Hematopoietic multipotent progenitor cell treated with erythropoietin and hydrocortisone succinate and interleukin-3 and kit ligand, for 8 days (in vitro differentiated cells): ENCODE data around the gene KRTAP5-9.
"Not testable (repeated sequence)": the region's sequence is repeated elsewhere in the genome, so short reads cannot be mapped to it uniquely, and the experiment has no call there.

Source experiments
- DNase-seq: peaks from one replicate; pipeline ENCODE4 v3.0.0-alpha.2; 2015

KRTAP5-9 gene

DNA sequence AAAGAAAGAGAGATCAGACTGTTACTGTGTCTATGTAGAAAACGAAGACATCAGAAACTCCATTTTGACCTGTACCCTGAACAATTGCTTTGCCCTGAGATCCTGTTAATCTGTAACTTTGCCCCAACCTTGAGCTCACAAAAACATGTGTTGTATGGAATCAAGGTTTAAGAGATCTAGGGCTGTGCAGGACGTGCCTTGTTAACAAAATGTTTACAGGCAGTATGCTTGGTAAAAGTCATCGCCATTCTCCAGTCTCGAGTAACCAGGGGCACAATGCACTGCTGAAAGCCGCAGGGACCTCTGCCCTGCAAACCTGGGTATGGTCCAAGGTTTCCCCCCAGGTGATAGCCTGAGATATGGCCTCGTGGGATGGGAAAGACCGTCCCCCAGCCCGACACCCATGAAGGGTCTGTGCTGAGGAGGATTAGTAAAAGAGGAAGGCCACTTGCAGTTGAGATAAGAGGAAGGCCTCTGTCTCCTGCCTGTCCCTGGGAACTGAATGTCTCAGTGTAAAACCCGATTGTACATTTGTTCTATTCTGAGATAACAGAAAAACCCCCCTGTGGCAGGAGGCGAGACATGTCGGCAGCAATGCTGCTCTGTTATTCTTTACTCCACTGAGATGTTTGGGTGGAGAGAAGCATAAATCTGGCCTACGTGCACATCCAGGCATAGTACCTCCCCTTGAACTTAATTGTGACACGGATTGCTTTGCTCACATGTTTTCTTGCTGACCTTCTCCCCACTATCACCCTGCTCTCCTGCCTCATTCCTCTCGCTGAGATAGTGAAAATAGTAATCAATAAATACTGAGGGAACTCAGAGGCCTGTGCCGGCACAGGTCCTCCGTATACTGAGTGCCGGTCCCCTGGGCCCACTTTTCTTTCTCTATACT, 13.3 kb upstream of the KRTAP5-9 start:
- peak; percentile 85 for DNase-seq

GRCh38 chr11:71535825-71536224, 12.4 kb upstream of the KRTAP5-9 start:
- DNase-seq = no peak

DNA sequence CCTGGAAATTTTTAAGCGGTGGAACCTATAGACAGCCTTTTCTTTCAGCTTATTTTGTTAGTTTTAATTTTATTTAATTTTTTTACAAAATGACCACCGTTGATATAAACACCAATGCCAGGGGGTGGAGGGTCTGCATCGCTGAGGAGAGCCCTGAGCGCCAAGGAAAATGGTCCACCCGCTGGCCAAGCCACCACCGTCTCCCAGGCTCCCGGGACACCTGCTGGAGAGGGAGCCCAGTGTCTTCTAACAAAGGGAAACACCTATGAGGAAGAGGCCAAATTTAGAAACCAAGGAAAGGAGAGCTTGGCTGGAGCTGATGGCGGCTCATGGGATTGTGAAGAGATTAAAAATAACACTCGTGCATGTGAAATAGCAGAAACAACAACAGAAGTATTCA, 10.7 kb upstream of the KRTAP5-9 start:
- no peak for DNase-seq

- not testable (repeated sequence) for DNase-seq
These were observed 10.1 kb upstream of the KRTAP5-9 start, which contains the start of gene KRTAP5-8 for GRCh38 chr11:71537977-71538665. TSS of gene KRTAP5-8 (plus strand) at chr11:71538025. CDS start at chr11:71538056, 31 bp downstream.

DNA sequence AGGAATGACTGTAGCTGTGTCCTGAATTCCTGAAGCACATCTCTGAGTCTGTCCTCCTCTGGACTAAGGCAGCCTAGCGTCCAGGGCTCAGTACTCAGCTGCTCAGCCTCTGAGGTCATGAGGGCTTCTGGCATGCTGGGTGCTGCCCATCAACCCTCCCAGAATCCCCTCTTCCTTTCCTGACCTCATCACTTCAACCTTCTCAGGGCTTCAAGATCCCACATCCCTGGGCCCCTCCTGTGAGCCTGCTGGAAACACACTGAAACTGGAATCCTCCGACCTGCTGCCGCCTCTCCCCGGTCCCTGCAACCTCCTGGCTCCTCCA, 9.6 kb upstream of the KRTAP5-9 start:
- no peak for DNase-seq

GRCh38 chr11:71539017-71539416, 9.2 kb upstream of the KRTAP5-9 start:
- DNase-seq = no peak

- not testable (repeated sequence) for DNase-seq
These were observed 8.2 kb upstream of the KRTAP5-9 start for GRCh38 chr11:71539971-71540370.

- DNase-seq = not testable (repeated sequence)
These were observed 7.5 kb upstream of the KRTAP5-9 start for GRCh38 chr11:71540521-71541304.

DNA sequence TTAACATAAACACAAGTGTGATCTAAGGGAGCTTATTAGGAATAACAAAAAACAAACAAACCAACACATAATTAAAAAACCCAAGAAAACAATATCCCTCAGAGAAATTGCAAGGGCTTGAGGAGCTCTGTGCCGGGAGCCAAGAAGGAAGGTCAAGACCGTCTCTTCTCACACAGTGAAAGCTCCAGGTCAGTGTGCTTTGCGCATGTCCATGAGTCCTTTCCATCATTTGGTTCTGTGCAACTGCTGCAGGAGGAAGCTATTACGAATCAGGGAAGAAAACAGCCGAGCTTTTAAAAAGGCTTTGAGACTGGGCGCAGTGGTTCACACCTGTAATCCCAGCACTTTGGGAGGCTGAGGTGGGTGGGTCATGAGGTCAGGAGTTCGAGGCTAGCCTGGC, 5.8 kb upstream of the KRTAP5-9 start:
- no peak for DNase-seq

- no peak for DNase-seq
These were observed 5.1 kb upstream of the KRTAP5-9 start for GRCh38 chr11:71542879-71543777.

GRCh38 chr11:71543866-71544265, 4.4 kb upstream of the KRTAP5-9 start:
- DNase-seq = no peak

DNA sequence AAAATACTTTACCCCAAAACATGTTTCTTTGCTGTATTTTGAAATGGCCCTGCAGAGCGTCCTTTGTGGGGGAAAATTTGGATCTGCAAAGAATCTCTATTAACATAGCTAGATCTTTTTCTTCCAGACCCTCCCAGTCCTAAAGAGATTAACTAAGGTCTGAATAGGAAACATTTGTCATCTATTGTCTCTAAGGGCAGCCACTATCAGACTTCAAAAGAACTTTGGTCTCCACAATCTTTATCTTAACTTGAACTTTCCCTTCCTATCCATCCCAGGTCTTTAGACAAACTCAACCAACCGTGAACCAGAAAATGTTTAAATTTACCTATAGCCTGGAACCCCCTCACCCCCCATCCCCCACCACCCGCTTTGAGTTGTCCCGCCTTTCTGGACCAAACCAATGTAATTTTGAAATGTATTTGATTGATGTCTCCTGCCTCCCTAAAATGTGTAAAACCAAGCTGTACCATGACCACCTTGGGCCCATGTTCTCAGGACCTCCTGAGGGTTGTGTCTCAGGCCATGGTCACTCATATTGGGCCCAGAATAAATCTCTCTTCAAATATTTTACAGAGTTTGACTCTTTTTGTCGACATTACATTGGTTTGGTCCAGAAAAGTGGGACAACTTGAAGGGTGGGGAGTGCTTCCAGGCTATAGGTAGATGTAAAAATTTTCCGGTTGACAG, 3.5 kb upstream of the KRTAP5-9 start:
- DNase-seq = no peak

DNA sequence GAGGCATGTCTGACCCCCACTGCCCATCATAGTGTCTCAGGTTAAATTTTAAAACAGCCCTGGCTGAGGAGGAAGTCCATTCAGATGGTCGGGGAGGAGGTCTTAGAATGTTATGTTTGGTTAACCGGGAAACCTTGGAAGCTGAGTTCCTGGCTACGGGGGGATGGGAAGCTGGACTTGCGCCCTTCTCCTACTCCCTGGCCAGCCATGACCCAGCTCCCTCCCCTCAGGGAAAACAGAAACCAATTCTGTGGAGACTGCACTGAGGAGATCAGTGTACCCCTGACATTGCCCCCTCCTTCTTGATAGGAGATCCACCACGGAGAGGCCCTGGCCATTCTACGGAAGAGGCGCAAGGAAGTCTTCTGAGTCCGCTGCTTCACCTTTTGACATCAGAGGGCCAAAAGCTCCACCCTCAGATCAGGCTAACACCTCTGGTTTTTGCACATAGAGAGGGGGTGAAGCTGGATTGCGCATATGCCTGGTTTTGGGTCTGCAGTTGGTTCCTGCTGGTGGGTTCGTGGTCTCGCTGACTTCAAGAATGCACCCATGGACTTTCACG, 2.7 kb upstream of the KRTAP5-9 start:
- DNase-seq = no peak

DNA sequence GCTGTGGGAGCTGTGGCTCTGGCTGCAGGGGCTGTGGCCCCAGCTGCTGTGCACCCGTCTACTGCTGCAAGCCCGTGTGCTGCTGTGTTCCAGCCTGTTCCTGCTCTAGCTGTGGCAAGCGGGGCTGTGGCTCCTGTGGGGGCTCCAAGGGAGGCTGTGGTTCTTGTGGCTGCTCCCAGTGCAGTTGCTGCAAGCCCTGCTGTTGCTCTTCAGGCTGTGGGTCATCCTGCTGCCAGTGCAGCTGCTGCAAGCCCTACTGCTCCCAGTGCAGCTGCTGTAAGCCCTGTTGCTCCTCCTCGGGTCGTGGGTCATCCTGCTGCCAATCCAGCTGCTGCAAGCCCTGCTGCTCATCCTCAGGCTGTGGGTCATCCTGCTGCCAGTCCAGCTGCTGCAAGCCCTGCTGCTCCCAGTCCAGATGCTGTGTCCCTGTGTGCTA, 514 bp downstream of the KRTAP5-9 start:
- no peak for DNase-seq

GRCh38 chr11:71551711-71552110, 3.5 kb downstream of the KRTAP5-9 start:
- no peak for DNase-seq

DNA sequence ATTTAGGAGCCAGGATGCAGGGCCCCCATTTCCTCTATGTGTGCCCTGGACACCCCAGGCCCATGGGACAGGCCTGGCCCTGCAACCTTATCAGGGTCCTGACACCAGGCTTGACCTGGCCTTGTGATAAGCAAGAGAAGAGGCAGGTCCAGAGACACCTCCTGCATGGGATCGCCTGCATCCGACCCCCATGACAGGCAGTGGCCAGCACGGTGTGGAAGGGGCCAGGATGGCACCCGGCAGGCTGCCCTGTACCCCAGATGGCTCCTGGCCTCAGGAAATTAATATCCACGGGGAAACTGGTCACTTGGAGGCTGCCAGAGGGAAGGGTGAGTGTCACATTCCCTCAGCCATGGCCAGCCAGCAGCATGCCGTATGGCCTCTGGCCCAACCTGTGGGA, 6.8 kb downstream of the KRTAP5-9 start:
- DNase-seq = no peak

GRCh38 chr11:71555508-71555907, 7.3 kb downstream of the KRTAP5-9 start:
- no peak for DNase-seq

GRCh38 chr11:71556018-71556417, 7.8 kb downstream of the KRTAP5-9 start:
- DNase-seq = no peak

DNA sequence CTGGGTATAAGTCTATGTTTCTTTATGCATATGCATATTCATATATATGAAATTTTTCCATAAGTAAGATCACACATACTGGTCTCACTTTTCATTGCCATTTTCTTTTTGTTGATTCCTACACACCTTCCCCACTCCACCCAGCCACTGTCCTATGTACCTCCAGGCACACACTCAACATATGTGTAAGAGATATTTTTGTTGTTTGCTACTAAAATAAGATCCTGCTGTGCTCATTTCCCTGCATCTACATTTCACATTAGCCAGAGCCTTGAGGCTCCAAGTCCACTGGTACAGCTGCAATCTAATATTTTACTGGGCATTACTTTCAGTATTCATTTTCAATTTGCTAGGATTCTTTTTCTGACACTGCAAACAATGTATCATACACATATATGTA, 9.0 kb downstream of the KRTAP5-9 start:
- DNase-seq = no peak

- no peak for DNase-seq
These were observed 10.8 kb downstream of the KRTAP5-9 start for GRCh38 chr11:71558996-71559395.

GRCh38 chr11:71562120-71562519, 13.9 kb downstream of the KRTAP5-9 start:
- no peak for DNase-seq
